ENCODE measurements around the gene RAB22A.

Gene RAB22A

DNA sequence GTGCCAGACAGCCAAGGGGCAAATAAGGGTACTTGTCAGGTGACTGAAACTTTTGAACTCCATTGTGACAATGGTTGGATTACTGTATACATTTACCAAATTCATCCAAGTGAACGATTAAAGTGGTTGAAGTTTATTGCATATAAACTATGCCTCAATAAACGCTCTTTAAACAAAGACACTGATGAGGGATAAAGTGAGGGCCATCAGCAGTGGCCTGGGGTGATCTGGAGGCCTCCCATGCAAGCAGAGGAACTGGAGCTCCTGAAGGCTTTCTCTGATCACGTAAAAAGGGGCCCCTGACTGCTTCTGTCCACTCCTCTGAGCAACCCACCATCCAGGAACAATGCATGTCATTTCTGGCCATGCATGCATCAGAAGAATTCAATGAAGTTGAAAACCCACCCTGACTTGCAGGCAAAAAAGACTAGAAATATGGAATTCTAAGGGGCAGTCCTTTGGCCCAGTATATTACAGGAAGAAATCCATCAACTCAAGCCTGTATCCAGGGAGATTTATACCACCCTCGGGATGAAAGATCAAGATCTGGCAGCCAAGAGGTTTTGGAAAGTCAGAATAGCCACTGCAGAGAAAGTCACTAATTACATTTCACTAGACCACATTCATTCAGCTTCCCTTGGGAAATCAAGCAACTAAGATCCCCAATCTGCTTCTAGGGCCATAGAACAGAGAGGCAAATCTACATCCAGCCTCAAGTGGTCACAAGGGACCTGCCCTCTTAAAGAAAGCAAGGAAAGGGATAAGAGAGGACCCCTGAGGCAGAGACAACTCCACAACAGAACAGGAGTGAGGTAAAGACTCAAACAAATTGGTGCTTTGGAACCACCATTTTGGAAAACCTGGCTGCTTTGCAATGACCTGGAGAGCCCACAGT, 31.7 kb upstream of the RAB22A start:
- no peak overlapping the region for H3K4me3 ChIP-seq (ENCODE audit: low read depth, low read length)
- POLR2A ChIA-PET, result no interaction called here
- CTCF ChIA-PET, result interaction anchor here (0.8 to 1.4 kb wide), 2 partner anchors 12 to 15 kb away, joined by 3 to 5 read pairs; no protein-coding TSS in a partner anchor
- DNase-seq (ENCODE audit: low read depth, low spot score), result no peak
- TF ChIP-seq, protein P1, sequence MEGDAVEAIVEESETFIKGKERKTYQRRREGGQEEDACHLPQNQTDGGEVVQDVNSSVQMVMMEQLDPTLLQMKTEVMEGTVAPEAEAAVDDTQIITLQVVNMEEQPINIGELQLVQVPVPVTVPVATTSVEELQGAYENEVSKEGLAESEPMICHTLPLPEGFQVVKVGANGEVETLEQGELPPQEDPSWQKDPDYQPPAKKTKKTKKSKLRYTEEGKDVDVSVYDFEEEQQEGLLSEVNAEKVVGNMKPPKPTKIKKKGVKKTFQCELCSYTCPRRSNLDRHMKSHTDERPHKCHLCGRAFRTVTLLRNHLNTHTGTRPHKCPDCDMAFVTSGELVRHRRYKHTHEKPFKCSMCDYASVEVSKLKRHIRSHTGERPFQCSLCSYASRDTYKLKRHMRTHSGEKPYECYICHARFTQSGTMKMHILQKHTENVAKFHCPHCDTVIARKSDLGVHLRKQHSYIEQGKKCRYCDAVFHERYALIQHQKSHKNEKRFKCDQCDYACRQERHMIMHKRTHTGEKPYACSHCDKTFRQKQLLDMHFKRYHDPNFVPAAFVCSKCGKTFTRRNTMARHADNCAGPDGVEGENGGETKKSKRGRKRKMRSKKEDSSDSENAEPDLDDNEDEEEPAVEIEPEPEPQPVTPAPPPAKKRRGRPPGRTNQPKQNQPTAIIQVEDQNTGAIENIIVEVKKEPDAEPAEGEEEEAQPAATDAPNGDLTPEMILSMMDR (IDR thresholded peaks at IDR 0.05; ENCODE audit: insufficient read depth, low read length, missing control alignments), result no peak

DNA sequence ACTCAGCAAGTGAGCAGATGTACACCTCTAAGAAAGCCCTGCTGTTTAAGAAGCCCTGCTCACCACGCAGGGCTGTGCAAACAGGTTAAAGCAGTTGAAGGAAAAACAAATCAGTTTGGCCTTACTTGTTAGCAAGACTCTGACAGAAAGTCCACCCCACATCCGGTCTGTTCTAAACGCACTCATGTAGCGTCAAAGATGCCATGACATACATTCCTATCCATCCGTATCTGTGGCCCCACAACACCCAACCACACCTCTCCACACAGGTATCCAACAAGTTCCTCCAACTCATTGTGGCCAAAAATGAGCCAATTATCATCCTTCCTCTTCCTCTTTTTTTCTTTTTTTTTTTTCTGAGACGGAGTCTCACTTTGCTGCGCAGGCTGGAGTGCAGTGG, 22.8 kb upstream of the RAB22A start:
- ChIA-PET POLR2A (no interaction called here), CTCF (no interaction called here)
- no peak overlapping the region for H3K4me3 ChIP-seq (ENCODE audit: low read depth, low read length)
- TF ChIP-seq, protein P1 (IDR thresholded peaks at IDR 0.05; ENCODE audit: insufficient read depth, low read length, missing control alignments), result no peak
- no peak for DNase-seq (ENCODE audit: low read depth, low spot score)

DNA sequence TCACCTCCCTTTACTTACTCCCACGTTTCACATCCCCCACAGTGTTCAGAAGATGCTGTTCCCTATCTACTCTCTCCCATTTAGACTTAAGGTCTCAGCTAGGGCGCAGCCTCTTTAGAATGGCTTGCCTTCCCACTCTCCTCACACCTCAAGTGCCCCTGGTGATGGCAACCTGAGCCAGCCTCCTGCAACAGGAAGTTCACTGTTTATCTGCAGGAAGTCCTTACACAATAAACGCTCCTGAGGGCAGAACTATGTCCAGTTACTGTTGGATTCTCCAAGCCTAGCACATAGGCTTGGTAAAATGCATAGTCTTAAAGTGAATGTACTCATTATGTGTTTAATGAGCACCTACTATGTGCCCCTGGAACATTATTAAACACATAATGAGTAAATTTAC, 21.9 kb upstream of the RAB22A start:
- TF ChIP-seq, protein P1 (IDR thresholded peaks at IDR 0.05; ENCODE audit: insufficient read depth, low read length, missing control alignments), result no peak
- POLR2A ChIA-PET, result no interaction called here
- no peak overlapping the region for H3K4me3 ChIP-seq (ENCODE audit: low read depth, low read length)
- DNase-seq (ENCODE audit: low read depth, low spot score), result no peak
- CTCF ChIA-PET, result no interaction called here

DNA sequence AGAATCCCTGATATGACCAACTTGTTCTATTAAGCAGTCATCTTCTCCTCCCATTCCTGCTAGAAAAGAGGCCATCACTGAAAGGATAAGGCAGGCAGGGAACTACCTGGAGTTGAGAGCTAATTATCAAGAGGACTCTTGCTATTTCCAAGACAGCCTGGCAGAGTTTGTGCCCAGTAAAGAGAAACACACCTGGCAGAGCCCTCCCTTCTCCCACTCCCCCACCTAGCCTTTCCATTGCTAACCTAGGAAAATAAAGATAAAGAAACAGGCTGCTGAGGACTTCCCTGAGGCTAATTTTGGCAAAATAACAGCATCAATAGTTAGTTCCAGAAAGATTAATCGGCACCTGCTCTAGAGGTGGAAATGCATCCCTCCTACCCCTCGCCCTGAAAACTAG, 20.4 kb upstream of the RAB22A start:
- POLR2A ChIA-PET, result no interaction called here
- H3K4me3 ChIP-seq (ENCODE audit: low read depth, low read length), result no peak overlapping the region
- no peak for DNase-seq (ENCODE audit: low read depth, low spot score)
- TF ChIP-seq, protein P1 (IDR thresholded peaks at IDR 0.05; ENCODE audit: insufficient read depth, low read length, missing control alignments), result no peak
- CTCF ChIA-PET, result interaction anchor here (2.2 kb wide), 1 partner anchor 12 kb away, joined by 5 read pairs; no protein-coding TSS in a partner anchor

DNA sequence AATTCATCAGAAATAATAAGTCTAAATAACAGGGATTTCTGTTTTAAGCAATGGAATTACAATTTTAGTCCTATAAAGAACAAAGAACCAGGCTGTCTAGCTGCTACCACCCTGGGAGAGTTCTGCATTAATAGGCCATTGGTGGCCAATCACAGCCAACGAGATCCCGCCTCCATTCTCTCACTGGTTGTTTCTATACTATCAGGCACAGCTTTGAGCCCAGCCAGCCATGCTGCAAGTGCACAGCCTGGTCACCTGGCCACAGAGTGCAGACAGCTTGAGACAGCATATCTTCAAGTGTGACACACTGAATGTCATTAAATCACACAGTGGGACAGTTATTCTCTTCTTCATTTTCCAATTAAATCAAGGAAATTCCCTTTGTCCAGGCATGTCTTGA, 16.1 kb upstream of the RAB22A start:
- POLR2A ChIA-PET, result no interaction called here
- no peak for DNase-seq (ENCODE audit: low read depth, low spot score)
- CTCF ChIA-PET, result interaction anchor here (0.6 to 1.0 kb wide), 2 partner anchors 9 to 16 kb away, joined by 3 read pairs; no protein-coding TSS in a partner anchor
- TF ChIP-seq, protein P1 (IDR thresholded peaks at IDR 0.05; ENCODE audit: insufficient read depth, low read length, missing control alignments), result no peak
- no peak overlapping the region for H3K4me3 ChIP-seq (ENCODE audit: low read depth, low read length)
